Neural cell (in vitro differentiated cells): Measurements from ENCODE around the gene FOXC2.

Source experiments
- CTCF ChIP-seq: fragments of 450-650 bp; IDR thresholded peaks from 2 replicates; pipeline ENCODE4 v1.5.1; 2014; ENCODE audit warnings: antibody characterized with exemption, mild to moderate bottlenecking, moderate library complexity; ENCODE audit not compliant: poor library complexity, severe bottlenecking
- EP300 ChIP-seq: fragments of 450-650 bp; conservative IDR thresholded peaks from 2 replicates; pipeline ENCODE4 v1.6.1; 2014; ENCODE audit warnings: antibody characterized with exemption, mild to moderate bottlenecking, moderate library complexity; ENCODE audit not compliant: poor library complexity, severe bottlenecking
- POLR2AphosphoS5 ChIP-seq: IDR thresholded peaks from 2 replicates; pipeline ENCODE4 v1.6.1; 2012
- REST ChIP-seq: IDR thresholded peaks from 2 replicates; pipeline ENCODE4 v1.6.1; 2012; ENCODE audit warnings: borderline replicate concordance
- SMC3 ChIP-seq: fragments of 450-650 bp; conservative IDR thresholded peaks from 2 replicates; pipeline ENCODE4 v1.6.1; 2014; ENCODE audit warnings: antibody characterized with exemption, mild to moderate bottlenecking, moderate library complexity; ENCODE audit not compliant: poor library complexity

GRCh38 chr16:86531191-86531545 is 35.5 kb upstream of the FOXC2 start:
- TF ChIP-seq CTCF (no peak), SMC3 (no peak), POLR2AphosphoS5 (no peak), EP300 (no peak), REST (no peak)
